ENCODE measurements around the gene TNFSF10. TPM values are rescaled to one million over a fixed set of nuclear protein-coding genes. Genes with fewer than 3 reads are reported as not detected.

TNFSF10 gene
- total RNA-seq, 1 experiment from 2014 or later: 2.2 TPM

DNA sequence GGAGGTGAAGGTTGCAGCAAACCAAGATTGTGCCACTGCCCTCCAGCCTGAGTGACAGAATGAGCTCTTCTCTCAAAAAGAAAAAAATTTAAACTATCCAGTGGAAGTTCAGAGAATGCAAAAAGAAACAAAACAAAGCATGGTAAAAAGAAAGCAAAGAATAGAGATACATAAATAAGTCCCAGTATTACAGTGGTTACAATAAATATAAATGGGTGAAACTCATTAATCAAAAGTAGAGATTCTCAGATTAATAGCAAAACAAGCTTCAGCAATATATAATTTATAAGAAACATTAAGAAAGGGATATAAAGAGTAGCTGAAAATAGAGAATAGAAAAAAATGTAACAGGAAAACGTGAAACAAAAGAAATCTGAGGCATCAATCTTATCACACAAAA, 51.3 kb downstream of the TNFSF10 start:
- ATAC-seq: no peak
- in situ Hi-C loops (cut with HindIII; ENCODE audit: low pct_unique_long_range_greater_than_20kb, low sequenced_read_pairs): no loop called here

DNA sequence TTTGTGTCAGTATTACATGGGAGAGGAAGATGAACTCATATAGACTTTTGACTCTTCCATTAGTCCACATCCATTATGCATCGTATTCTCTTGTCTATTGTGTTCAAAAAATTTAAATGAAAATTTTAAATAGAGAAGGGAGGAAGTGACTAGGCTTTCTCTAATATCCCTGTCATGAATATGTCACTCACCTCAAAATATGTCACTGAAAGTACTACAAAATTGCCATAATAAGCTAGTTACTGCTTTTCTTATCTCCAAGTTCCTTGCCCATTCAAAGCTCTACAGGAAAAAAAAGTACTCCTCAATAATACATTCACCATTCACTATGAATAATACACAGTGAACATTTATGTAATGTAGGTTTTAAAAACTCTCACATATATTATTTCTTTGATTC, 52.6 kb downstream of the TNFSF10 start:
- no TSS peak for BruUV-seq (replicated peaks)
- Histone ChIP-seq H3K27me3 (ENCODE audit: control insufficient read depth, insufficient read depth, low read length) (peaks cover 3% of the 10 kb centered on the region; the same call in 1 of the 2 replicates), H3K4me1 (ENCODE audit: control insufficient read depth, insufficient read depth, low read length) (peaks cover 9% of the 10 kb centered on the region), H3K36me3 (ENCODE audit: control insufficient read depth, insufficient read depth, low read length) (no peaks in the 10 kb centered on the region), H3K9me3 (ENCODE audit: control insufficient read depth, insufficient read depth, low read depth, low read length) (peaks cover 5% of the 10 kb centered on the region; the same call in 1 of the 2 replicates), H3K4me3 (ENCODE audit: low read depth in 2 of 2, low read length in 2 of 2) (no peak overlapping the region), H3K27ac (ENCODE audit: low read length) (no peak overlapping the region)
- TF ChIP-seq SIN3A (IDR thresholded peaks at IDR 0.05; ENCODE audit: borderline replicate concordance, insufficient read depth, low read depth, low read length) (no peak), CTCF (IDR thresholded peaks at IDR 0.05) (no peak), TCF7L2 (IDR thresholded peaks at IDR 0.05; ENCODE audit: low read depth, low read length) (no peak), POLR2AphosphoS5 (IDR thresholded peaks at IDR 0.05; ENCODE audit: low read depth, low read length) (no peak)
- TF ChIP-seq, protein P1, sequence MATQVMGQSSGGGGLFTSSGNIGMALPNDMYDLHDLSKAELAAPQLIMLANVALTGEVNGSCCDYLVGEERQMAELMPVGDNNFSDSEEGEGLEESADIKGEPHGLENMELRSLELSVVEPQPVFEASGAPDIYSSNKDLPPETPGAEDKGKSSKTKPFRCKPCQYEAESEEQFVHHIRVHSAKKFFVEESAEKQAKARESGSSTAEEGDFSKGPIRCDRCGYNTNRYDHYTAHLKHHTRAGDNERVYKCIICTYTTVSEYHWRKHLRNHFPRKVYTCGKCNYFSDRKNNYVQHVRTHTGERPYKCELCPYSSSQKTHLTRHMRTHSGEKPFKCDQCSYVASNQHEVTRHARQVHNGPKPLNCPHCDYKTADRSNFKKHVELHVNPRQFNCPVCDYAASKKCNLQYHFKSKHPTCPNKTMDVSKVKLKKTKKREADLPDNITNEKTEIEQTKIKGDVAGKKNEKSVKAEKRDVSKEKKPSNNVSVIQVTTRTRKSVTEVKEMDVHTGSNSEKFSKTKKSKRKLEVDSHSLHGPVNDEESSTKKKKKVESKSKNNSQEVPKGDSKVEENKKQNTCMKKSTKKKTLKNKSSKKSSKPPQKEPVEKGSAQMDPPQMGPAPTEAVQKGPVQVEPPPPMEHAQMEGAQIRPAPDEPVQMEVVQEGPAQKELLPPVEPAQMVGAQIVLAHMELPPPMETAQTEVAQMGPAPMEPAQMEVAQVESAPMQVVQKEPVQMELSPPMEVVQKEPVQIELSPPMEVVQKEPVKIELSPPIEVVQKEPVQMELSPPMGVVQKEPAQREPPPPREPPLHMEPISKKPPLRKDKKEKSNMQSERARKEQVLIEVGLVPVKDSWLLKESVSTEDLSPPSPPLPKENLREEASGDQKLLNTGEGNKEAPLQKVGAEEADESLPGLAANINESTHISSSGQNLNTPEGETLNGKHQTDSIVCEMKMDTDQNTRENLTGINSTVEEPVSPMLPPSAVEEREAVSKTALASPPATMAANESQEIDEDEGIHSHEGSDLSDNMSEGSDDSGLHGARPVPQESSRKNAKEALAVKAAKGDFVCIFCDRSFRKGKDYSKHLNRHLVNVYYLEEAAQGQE (IDR thresholded peaks at IDR 0.05; ENCODE audit: insufficient read depth in 1 of 2, low read depth in 2 of 2, low read length in 1 of 2): no peak
- no peak for DNase-seq (ENCODE audit: low read depth, low spot score)
- intact Hi-C loops (cut with micrococcal nuclease; ENCODE audit: unreplicated experiment): loop anchor here (10.0 kb wide), 1 partner anchor 66 kb away; no protein-coding TSS in a partner anchor
- ATAC-seq: no peak
- ChIA-PET POLR2A (no interaction called here), CTCF (no interaction called here)
- in situ Hi-C loops (cut with HindIII; ENCODE audit: low pct_unique_long_range_greater_than_20kb, low sequenced_read_pairs): no loop called here

More for the DNA sequence above, 51.3 kb downstream of the TNFSF10 start:
- TF ChIP-seq SIN3A (IDR thresholded peaks at IDR 0.05; ENCODE audit: borderline replicate concordance, insufficient read depth, low read depth, low read length) (no peak), TCF7L2 (IDR thresholded peaks at IDR 0.05; ENCODE audit: low read depth, low read length) (no peak), POLR2AphosphoS5 (IDR thresholded peaks at IDR 0.05; ENCODE audit: low read depth, low read length) (no peak), CTCF (IDR thresholded peaks at IDR 0.05) (no peak)
- TF ChIP-seq, protein P1 (IDR thresholded peaks at IDR 0.05; ENCODE audit: insufficient read depth in 1 of 2, low read depth in 2 of 2, low read length in 1 of 2): no peak
- Histone ChIP-seq H3K4me1 (ENCODE audit: control insufficient read depth, insufficient read depth, low read length) (peaks cover 9% of the 10 kb centered on the region), H3K27me3 (ENCODE audit: control insufficient read depth, insufficient read depth, low read length) (peaks cover 3% of the 10 kb centered on the region; the same call in 1 of the 2 replicates), H3K27ac (ENCODE audit: low read length) (no peak overlapping the region), H3K9me3 (ENCODE audit: control insufficient read depth, insufficient read depth, low read depth, low read length) (peaks cover 5% of the 10 kb centered on the region; the same call in 1 of the 2 replicates), H3K36me3 (ENCODE audit: control insufficient read depth, insufficient read depth, low read length) (no peaks in the 10 kb centered on the region), H3K4me3 (ENCODE audit: low read depth in 2 of 2, low read length in 2 of 2) (no peak overlapping the region)
- ChIA-PET POLR2A (no interaction called here), CTCF (no interaction called here)
- intact Hi-C loops (cut with micrococcal nuclease; ENCODE audit: unreplicated experiment): loop anchor here (10.0 kb wide), 1 partner anchor 67 kb away; no protein-coding TSS in a partner anchor
- BruUV-seq (replicated peaks): no TSS peak
- DNase-seq (ENCODE audit: low read depth, low spot score): no peak

Measured in Panc1 (cell line).